HepG2 (cell line): ENCODE data around the gene SEC14L6. TPM values are rescaled to one million over a fixed set of nuclear protein-coding genes. Genes with fewer than 3 reads are reported as not detected.

Source experiments
- EP300 ChIP-seq, 3 experiments: sonication (generic) in 1 of 3; formaldehyde crosslinking in 1 of 3; IDR thresholded peaks; 2 replicates each; pipeline versions ENCODE4 v1.5.1 to v1.6.1; 2011 to 2020; ENCODE audit warnings: low read depth in 2 of 3, low read length in 2 of 3, borderline replicate concordance in 1 of 3, improper control_type of control experiment in 1 of 3, mild to moderate bottlenecking in 1 of 3, missing genetic modification reagents in 1 of 3, moderate library complexity in 1 of 3
- HIVEP1 ChIP-seq: sonication (generic); formaldehyde crosslinking; IDR thresholded peaks from 2 replicates; pipeline ENCODE4 v1.4.0; 2020; ENCODE audit warnings: mild to moderate bottlenecking, missing genetic modification reagents
- HNRNPLL ChIP-seq: fragments of 200-400 bp; formaldehyde crosslinking; IDR thresholded peaks from 2 replicates; pipeline ENCODE4 v1.6.1; 2017; ENCODE audit warnings: mild to moderate bottlenecking, low read depth, low read length; ENCODE audit not compliant: poor library complexity, severe bottlenecking
- KAT8 ChIP-seq: IDR thresholded peaks from 2 replicates; pipeline ENCODE4 v1.6.1; 2016; ENCODE audit warnings: missing genetic modification reagents, missing compliant biosample characterization
- KDM5B ChIP-seq: sonication (generic); formaldehyde crosslinking; IDR thresholded peaks from 2 replicates; pipeline ENCODE4 v1.4.0; 2020; ENCODE audit warnings: missing genetic modification reagents, mild to moderate bottlenecking, borderline replicate concordance
- KLF13 ChIP-seq: sonication (generic); formaldehyde crosslinking; IDR thresholded peaks from 2 replicates; pipeline ENCODE4 v1.4.0; 2020; ENCODE audit warnings: mild to moderate bottlenecking, missing genetic modification reagents
- NKX3-1 ChIP-seq: sonication (generic); formaldehyde crosslinking; IDR thresholded peaks from 2 replicates; pipeline ENCODE4 v1.5.0; 2020; ENCODE audit warnings: missing genetic modification reagents
- PCBP2 ChIP-seq: fragments of 200-400 bp; formaldehyde crosslinking; optimal IDR thresholded peaks from 2 replicates; pipeline ENCODE3; 2018; ENCODE audit warnings: low read length, low read depth; ENCODE audit not compliant: poor library complexity, severe bottlenecking
- POLR2AphosphoS2 ChIP-seq: IDR thresholded peaks from 2 replicates; pipeline ENCODE4 v1.6.1; 2011; ENCODE audit warnings: low read depth, low read length, improper control_type of control experiment
- PPARG ChIP-seq: conservative IDR thresholded peaks from 2 replicates; pipeline ENCODE4 v1.6.1; 2016; ENCODE audit warnings: missing biosample characterization, missing genetic modification reagents
- RXRA ChIP-seq: sonication (generic); formaldehyde crosslinking; IDR thresholded peaks from 2 replicates; pipeline ENCODE4 v1.5.1; 2020; ENCODE audit warnings: missing genetic modification reagents
- SALL1 ChIP-seq: sonication (generic); formaldehyde crosslinking; IDR thresholded peaks from 2 replicates; pipeline ENCODE4 v1.8.0; 2022; ENCODE audit warnings: mild to moderate bottlenecking, missing genetic modification reagents
- SOX5 ChIP-seq: IDR thresholded peaks from 2 replicates; pipeline ENCODE4 v1.6.1; 2016; ENCODE audit warnings: borderline replicate concordance
- THAP11 ChIP-seq: IDR thresholded peaks from 2 replicates; pipeline ENCODE4 v1.6.1; 2016; ENCODE audit warnings: missing biosample characterization, missing genetic modification reagents
- YY1 ChIP-seq: IDR thresholded peaks from 2 replicates; pipeline ENCODE4 v1.6.1; 2011; ENCODE audit warnings: low read length, low read depth, moderate library complexity, mild to moderate bottlenecking; ENCODE audit not compliant: insufficient read depth, insufficient replicate concordance
- ZFAT ChIP-seq: sonication (generic); formaldehyde crosslinking; conservative IDR thresholded peaks from 2 replicates; pipeline ENCODE4 v1.8.1; 2023; ENCODE audit warnings: missing genetic modification reagents, inconsistent platforms
- ZFP37 ChIP-seq: sonication (generic); formaldehyde crosslinking; IDR thresholded peaks from 2 replicates; pipeline ENCODE4 v1.4.0; 2020; ENCODE audit warnings: missing genetic modification reagents, borderline replicate concordance
- ZNF550 ChIP-seq: sonication (generic); formaldehyde crosslinking; IDR thresholded peaks from 2 replicates; pipeline ENCODE4 v1.4.0; 2020; ENCODE audit warnings: mild to moderate bottlenecking, missing genetic modification reagents, borderline replicate concordance
- ZNF629 ChIP-seq: sonication (generic); formaldehyde crosslinking; conservative IDR thresholded peaks from 2 replicates; pipeline ENCODE4 v1.5.0; 2020; ENCODE audit warnings: missing genetic modification reagents
- polyA plus RNA-seq, 8 experiments: library from polyadenylated mRNA; depleted of rRNA in 3 of 8; stranded (reverse) in 7 of 8; unstranded in 1 of 8; fragments of >200 nt; fragmentation: Illumina TruSeq in 4 of 8; extraction: Trizol in 4 of 8; gene quantifications; 2 replicates each; pipeline versions ENCODE4 v1.2.1 to v1.2.3, GENCODE V29; 2011 to 2016; ENCODE audit warnings: low read depth in 4 of 8, missing spikeins in 1 of 8, mixed read lengths in 1 of 8; ENCODE audit not compliant: insufficient read depth in 1 of 8
- total RNA-seq, 5 experiments: library from RNA; depleted of rRNA; stranded (reverse); fragments of >200 nt; fragmentation: Illumina TruSeq; extraction: Trizol; gene quantifications; 2 replicates each; pipeline ENCODE4 v1.2.3, GENCODE V29; 2016; ENCODE audit warnings: low read depth in 1 of 5
- TF ChIP-seq, protein P1 (sequence below): sonication (generic); formaldehyde crosslinking; IDR thresholded peaks from 2 replicates; pipeline ENCODE4 v1.9.0; 2022; ENCODE audit warnings: missing genetic modification reagents, mild to moderate bottlenecking, borderline replicate concordance
- TF ChIP-seq, protein P2 (sequence below): sonication (generic); formaldehyde crosslinking; conservative IDR thresholded peaks from 2 replicates; pipeline ENCODE4 v1.5.0; 2020; ENCODE audit warnings: missing genetic modification reagents
- TF ChIP-seq, protein P3 (sequence below): sonication (generic); formaldehyde crosslinking; IDR thresholded peaks from 2 replicates; pipeline ENCODE4 v1.4.0; 2020; ENCODE audit warnings: missing genetic modification reagents, borderline replicate concordance

SEC14L6 gene
- total and polyA plus RNA-seq, 2 of the 13 experiments (the other 11 are each of a cell fraction or from before 2014, with no cell fraction given): 0.09 to 9.3 TPM

DNA sequence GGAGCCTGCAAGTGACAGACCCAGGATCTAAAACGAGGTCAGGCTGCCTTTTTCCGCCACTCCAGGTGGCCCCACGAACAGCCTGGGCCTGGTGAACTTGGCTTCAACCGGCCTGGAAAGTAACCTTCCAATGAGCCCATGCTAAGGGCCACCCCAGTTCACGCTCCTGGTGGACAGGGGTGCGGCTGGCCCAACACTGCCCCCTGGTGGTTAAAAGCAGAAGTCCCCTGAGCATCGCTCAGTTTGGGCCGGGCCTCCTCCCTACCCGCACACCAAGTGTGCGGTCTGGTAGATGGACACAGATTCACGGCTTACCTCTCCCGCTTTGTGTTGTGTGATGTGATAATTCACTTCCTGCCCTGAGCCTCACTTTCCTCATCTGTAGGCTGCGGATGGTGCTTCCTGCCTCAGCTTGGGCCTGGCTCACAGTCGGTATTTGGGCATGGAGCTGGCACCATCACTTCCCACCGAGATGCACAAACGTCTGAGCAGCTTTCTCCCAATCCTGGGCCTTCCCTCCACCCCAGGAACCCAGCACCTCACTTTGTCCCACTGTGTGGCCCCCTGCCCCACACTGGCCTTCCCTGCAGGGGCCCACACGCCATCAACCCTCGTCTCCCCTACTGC lies 61.1 kb downstream of the SEC14L6 start (continued):
- TF ChIP-seq ZNF550 (CRISPR knock-in tag) (no peak), HNRNPLL (peak; percentile 19), SOX5 (CRISPR knock-in tag) (no peak), KLF13 (CRISPR knock-in tag) (no peak), ZFP37 (CRISPR knock-in tag) (0 out of 2 replicates have a peak, but pooled peaks have one; percentile 40), ZFAT (no peak), NKX3-1 (CRISPR knock-in tag) (no peak), KDM5B (CRISPR knock-in tag) (peak; percentile 41; the same call in 1 of the 2 replicates), POLR2AphosphoS2 (no peak), YY1 (peak; percentile 9), SALL1 (peak; percentile 48), EP300 (IDR thresholded peaks at IDR 0.05; ENCODE audit: low read depth in 2 of 2, low read length in 2 of 2) (no peak), EP300 (CRISPR knock-in tag; IDR thresholded peaks at IDR 0.05; ENCODE audit: borderline replicate concordance) (0 out of 2 replicates have a peak, but pooled peaks have one; percentile 14), HIVEP1 (CRISPR knock-in tag) (peak; percentile 2; the same call in 1 of the 2 replicates), KAT8 (CRISPR knock-in tag) (0 out of 2 replicates have a peak, but pooled peaks have one; percentile 31), RXRA (CRISPR knock-in tag) (peak; percentile 61), THAP11 (CRISPR knock-in tag) (0 out of 2 replicates have a peak, but pooled peaks have one; percentile 18), ZNF629 (CRISPR knock-in tag) (0 out of 2 replicates have a peak, but pooled peaks have one; percentile 20), PPARG (peak; percentile 50; the same call in 1 of the 2 replicates), PCBP2 (no peak)
- TF ChIP-seq, protein P1, sequence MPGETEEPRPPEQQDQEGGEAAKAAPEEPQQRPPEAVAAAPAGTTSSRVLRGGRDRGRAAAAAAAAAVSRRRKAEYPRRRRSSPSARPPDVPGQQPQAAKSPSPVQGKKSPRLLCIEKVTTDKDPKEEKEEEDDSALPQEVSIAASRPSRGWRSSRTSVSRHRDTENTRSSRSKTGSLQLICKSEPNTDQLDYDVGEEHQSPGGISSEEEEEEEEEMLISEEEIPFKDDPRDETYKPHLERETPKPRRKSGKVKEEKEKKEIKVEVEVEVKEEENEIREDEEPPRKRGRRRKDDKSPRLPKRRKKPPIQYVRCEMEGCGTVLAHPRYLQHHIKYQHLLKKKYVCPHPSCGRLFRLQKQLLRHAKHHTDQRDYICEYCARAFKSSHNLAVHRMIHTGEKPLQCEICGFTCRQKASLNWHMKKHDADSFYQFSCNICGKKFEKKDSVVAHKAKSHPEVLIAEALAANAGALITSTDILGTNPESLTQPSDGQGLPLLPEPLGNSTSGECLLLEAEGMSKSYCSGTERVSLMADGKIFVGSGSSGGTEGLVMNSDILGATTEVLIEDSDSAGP (CRISPR knock-in tag): peak; percentile 16; the same call in 1 of the 2 replicates
- TF ChIP-seq, protein P2, sequence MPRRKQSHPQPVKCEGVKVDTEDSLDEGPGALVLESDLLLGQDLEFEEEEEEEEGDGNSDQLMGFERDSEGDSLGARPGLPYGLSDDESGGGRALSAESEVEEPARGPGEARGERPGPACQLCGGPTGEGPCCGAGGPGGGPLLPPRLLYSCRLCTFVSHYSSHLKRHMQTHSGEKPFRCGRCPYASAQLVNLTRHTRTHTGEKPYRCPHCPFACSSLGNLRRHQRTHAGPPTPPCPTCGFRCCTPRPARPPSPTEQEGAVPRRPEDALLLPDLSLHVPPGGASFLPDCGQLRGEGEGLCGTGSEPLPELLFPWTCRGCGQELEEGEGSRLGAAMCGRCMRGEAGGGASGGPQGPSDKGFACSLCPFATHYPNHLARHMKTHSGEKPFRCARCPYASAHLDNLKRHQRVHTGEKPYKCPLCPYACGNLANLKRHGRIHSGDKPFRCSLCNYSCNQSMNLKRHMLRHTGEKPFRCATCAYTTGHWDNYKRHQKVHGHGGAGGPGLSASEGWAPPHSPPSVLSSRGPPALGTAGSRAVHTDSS (CRISPR knock-in tag): no peak
- TF ChIP-seq, protein P3, sequence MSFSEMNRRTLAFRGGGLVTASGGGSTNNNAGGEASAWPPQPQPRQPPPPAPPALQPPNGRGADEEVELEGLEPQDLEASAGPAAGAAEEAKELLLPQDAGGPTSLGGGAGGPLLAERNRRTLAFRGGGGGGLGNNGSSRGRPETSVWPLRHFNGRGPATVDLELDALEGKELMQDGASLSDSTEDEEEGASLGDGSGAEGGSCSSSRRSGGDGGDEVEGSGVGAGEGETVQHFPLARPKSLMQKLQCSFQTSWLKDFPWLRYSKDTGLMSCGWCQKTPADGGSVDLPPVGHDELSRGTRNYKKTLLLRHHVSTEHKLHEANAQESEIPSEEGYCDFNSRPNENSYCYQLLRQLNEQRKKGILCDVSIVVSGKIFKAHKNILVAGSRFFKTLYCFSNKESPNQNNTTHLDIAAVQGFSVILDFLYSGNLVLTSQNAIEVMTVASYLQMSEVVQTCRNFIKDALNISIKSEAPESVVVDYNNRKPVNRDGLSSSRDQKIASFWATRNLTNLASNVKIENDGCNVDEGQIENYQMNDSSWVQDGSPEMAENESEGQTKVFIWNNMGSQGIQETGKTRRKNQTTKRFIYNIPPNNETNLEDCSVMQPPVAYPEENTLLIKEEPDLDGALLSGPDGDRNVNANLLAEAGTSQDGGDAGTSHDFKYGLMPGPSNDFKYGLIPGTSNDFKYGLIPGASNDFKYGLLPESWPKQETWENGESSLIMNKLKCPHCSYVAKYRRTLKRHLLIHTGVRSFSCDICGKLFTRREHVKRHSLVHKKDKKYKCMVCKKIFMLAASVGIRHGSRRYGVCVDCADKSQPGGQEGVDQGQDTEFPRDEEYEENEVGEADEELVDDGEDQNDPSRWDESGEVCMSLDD (CRISPR knock-in tag): peak; percentile 60; the same call in 1 of the 2 replicates
